GM18511 (cell line): ENCODE measurements around the gene COPS7A.
A peak's percentile ranks its signal among the peaks of the same experiment; 100 is the strongest.
"Not testable (repeated sequence)": the region's sequence is repeated elsewhere in the genome, so short reads cannot be mapped to it uniquely, and the experiment has no call there.

Experiments used
- ATAC-seq: cut with Tn5 transposase; IDR thresholded peaks from one replicate; pipeline ENCODE4 v1.9.1; 2021; ENCODE audit warnings: mild to moderate bottlenecking, moderate library complexity; ENCODE audit not compliant: unreplicated experiment

Gene COPS7A

DNA sequence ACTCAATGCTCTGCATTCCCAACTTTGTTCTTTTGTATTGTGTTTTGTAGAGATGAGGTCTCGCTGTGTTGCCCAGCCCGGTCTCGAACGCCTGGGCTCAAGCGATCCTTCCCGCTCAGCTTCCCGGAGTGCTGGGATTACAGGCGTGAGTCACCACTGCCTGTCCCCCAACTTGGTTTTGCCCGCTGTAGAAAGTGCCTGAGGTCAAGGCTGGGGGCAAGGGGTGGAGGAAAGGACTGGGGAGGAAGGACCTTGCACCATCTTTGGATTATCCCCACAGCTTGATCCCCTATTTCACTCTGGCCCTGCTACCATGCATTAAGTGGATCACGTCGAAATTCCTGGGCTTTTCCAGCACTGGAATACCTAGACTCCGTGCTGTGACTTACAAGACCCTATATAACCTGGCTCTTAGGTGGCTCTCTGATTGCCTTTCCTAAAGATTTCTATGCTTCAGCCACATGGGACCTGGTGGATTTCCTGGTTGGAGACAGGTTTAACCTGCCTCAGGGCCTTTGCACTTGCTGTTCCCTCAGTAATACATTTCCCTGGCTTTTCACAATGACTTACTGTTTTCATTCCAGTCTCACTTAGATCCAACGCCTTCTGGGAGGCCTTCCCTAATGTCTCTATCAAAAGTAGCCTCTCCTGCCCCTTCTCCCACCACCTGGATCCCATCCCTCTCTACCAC lies 22.6 kb upstream of the COPS7A start:
- no peak for ATAC-seq

DNA sequence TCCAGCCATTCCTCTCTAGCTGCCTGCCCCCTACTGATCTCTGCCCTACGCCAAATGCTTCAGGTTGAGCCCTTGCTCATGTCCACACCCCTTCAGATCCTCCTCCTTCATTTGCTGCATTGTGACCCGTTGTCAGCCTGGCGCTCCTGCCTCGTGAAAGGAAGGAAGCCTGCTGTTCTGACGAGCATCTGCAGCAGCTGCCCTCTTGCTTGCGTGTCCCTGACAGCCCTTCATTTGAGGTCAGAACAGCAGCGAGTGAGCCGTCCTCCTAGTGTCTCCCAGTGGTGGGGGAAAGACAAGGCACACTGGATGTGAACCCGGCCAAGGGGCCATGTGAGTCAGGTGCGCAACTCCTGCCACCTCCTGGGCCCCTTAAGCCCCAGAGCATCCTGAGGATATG lies 20.2 kb upstream of the COPS7A start:
- ATAC-seq, result no peak

- ATAC-seq, result not testable (repeated sequence)
Measured at GRCh38 chr12:6708351-6708750, 15.5 kb upstream of the COPS7A start.

DNA sequence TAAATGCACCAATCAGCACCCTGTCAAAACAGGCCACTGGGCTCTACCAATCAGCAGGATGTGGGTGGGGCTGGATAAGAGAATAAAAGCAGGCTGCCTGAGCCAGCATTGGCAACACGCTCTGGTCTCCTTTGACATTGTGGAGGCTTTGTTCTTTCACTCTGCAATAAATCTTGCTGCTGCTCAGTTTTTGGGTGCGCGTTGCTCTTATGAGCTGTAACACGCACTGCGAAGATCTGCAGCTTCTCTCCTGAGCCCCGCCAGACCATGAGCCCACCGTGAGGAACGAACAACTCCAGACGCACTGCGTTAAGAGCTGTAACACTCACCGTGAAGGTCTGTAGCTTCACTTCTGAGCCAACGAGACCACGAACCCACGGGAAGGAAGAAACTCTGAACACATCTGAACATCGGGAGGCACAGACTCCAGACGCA lies 14.9 kb upstream of the COPS7A start:
- ATAC-seq, result no peak

GRCh38 chr12:6716031-6716873 lies 7.6 kb upstream of the COPS7A start:
- ATAC-seq, result not testable (repeated sequence)

GRCh38 chr12:6716874-6717437 lies 6.9 kb upstream of the COPS7A start:
- no peak for ATAC-seq

GRCh38 chr12:6722863-6723262 lies 983 bp upstream of the COPS7A start:
- no peak for ATAC-seq

GRCh38 chr12:6724409-6724797 lies 557 bp downstream of the COPS7A start:
- ATAC-seq, result peak; percentile 40

GRCh38 chr12:6725350-6725749 lies 1.5 kb downstream of the COPS7A start:
- ATAC-seq, result no peak

DNA sequence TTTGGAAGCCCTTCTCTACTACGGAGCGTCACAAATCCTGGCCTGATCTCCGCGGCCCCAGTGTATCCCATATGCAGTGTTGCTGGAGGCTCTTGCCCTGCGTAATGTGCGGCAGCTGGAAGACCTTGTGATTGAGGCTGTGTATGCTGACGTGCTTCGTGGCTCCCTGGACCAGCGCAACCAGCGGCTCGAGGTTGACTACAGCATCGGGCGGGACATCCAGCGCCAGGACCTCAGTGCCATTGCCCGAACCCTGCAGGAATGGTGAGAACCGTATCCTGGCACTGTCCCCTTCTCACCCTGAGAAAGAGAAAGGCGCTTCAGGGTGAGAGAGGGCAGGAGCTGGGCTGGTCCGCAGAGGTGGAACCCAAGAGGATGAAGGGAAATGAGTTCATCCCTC lies 5.3 kb downstream of the COPS7A start:
- ATAC-seq, result no peak

- no peak for ATAC-seq
Measured at GRCh38 chr12:6730169-6730568, 6.3 kb downstream of the COPS7A start.

- ATAC-seq, result no peak
Measured at GRCh38 chr12:6734506-6735387, 10.9 kb downstream of the COPS7A start.

- ATAC-seq, result no peak
Measured at GRCh38 chr12:6735448-6736191, 11.8 kb downstream of the COPS7A start.

DNA sequence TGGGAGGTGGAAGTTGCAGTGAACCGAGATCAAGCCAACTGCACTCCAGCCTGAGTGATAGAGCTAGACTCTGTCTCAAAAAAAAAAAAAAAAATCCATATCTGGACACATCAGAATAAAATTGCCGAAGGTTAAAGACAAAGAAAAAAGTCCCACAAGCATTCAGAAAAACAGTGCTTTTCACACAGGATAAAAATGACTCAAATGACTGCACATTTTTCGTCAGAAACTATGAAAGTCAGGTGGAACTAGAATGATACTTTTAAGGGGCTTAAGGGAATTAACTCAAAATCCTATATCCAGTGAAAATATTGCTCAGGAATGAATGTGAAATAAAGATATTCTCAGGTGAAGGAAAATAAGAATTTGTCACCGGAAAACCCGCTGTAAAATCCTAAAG lies 12.9 kb downstream of the COPS7A start:
- ATAC-seq, result no peak

GRCh38 chr12:6742080-6742479 lies 18.2 kb downstream of the COPS7A start:
- ATAC-seq, result not testable (repeated sequence)

GRCh38 chr12:6742834-6743233 lies 19.0 kb downstream of the COPS7A start:
- ATAC-seq, result no peak

- not testable (repeated sequence) for ATAC-seq
Measured at GRCh38 chr12:6743300-6743699, 19.5 kb downstream of the COPS7A start.

GRCh38 chr12:6745741-6746525 lies 22.1 kb downstream of the COPS7A start:
- no peak for ATAC-seq

GRCh38 chr12:6747216-6747615 lies 23.4 kb downstream of the COPS7A start:
- ATAC-seq, result no peak
